Retinal pigment epithelial cell (primary cell): Measurements from ENCODE around the gene ACTG2.
"Not testable (repeated sequence)": the region's sequence is repeated elsewhere in the genome, so short reads cannot be mapped to it uniquely, and the experiment has no call there.

Experiments used
- DNase-seq: peaks from one replicate; pipeline ENCODE4 v3.0.0-alpha.2; 2010; ENCODE audit warnings: low read depth
- H3K4me3 ChIP-seq: 2 replicates; pipeline ENCODE4 v1.5.1; 2011; ENCODE audit warnings: mild to moderate bottlenecking, low read length, control low read depth, moderate library complexity
- TF ChIP-seq, protein P1 (sequence below): conservative IDR thresholded peaks from 2 replicates; pipeline ENCODE4 v1.5.1; 2011; ENCODE audit warnings: low read depth, low read length, control low read depth, inconsistent platforms

Gene ACTG2

DNA sequence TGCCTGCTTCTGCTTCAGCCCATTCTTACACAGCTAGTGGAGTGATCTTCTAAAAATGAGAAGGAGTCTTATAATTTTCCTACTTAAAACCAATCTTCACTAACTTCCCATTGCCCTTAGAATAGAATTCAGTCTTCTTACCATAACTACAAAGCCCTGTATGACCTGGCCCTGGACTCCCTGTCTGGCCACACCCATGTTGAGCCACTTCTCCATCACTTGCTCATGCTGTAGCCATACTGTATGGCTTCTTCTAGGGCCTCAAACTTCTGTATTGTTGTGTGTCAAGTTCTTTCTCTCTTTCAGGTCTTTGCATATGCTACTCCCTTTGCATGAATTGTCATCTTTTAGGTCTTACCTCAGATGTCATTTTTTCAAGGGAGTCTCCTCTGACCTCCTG is 45.1 kb downstream of the ACTG2 start:
- no peak for DNase-seq
- H3K4me3 ChIP-seq = no peak overlapping the region
- TF ChIP-seq, protein P1, sequence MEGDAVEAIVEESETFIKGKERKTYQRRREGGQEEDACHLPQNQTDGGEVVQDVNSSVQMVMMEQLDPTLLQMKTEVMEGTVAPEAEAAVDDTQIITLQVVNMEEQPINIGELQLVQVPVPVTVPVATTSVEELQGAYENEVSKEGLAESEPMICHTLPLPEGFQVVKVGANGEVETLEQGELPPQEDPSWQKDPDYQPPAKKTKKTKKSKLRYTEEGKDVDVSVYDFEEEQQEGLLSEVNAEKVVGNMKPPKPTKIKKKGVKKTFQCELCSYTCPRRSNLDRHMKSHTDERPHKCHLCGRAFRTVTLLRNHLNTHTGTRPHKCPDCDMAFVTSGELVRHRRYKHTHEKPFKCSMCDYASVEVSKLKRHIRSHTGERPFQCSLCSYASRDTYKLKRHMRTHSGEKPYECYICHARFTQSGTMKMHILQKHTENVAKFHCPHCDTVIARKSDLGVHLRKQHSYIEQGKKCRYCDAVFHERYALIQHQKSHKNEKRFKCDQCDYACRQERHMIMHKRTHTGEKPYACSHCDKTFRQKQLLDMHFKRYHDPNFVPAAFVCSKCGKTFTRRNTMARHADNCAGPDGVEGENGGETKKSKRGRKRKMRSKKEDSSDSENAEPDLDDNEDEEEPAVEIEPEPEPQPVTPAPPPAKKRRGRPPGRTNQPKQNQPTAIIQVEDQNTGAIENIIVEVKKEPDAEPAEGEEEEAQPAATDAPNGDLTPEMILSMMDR = no peak

DNA sequence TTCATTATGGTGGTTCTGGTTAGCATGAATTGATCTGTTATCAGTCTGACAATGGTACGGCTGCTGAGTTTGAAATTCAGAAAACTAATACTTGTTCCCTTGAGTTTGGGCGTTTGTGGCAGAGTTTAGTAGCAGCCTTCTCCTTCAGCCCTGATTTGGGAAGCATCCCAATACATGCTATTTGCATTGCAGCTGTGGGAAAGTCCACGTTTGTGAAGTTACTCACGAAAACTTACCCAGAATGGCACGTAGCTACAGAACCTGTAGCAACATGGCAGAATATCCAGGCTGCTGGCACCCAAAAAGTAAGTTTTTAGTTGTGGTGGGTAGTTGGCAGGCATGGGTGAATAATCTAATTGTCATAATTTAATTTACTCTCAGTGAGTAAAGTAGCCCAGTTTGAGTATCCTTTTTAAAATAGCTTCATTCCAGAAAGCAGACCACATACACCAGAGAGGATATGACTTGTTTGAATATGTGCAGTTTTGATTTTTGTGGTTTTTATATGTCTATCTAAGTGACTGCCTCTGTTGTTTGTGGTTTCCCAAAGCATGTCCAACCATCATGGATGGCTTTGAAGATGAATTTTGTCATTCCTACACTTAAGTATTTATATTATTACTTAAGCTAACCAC is 46.0 kb downstream of the ACTG2 start:
- H3K4me3 ChIP-seq = no peak overlapping the region
- no peak for DNase-seq
- TF ChIP-seq, protein P1 = no peak

GRCh38 chr2:73939419-73939818 is 46.6 kb downstream of the ACTG2 start:
- H3K4me3 ChIP-seq = no peak overlapping the region
- DNase-seq = no peak
- TF ChIP-seq, protein P1 = peak; percentile 6

DNA sequence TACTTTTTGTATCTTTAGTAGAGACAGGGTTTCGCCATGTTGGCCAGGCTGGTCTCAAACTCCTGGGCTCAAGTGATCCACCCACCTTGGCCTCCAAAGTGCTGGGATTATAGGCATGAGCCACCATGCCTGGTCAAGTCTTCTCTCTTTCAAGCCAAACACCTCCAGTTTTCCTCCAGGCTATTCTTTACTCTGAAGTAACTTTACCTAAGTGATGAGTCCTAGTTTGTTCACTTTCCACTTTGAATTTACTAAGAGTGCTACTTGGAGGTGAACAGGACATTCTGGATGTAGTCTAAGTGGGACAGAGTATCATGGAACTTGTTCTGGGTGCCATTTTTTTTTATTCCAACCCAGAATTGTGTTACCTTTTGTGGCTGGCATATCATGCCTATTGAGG is 47.3 kb downstream of the ACTG2 start:
- not testable (repeated sequence) for H3K4me3 ChIP-seq, DNase-seq

DNA sequence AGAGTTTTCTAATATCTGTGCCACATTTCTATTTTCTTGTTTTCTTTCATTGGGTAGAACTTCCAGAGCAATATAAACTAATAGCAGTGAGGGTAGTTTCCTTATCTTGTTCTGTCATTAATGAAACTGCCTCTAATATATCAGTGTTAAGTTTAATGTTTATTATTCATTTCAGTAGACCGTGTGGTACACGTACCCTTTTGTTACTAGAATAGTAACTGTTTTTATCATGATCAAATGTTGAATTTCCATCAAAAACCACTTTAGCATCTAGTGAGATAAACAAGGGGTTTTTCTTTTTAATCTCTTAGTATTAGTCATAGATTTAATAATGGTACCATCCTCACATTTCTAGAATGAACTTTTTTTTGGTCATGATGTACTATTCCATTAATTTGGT is 49.9 kb downstream of the ACTG2 start:
- no peak overlapping the region for H3K4me3 ChIP-seq
- TF ChIP-seq, protein P1 = no peak
- no peak for DNase-seq

GRCh38 chr2:73944714-73945113 is 51.9 kb downstream of the ACTG2 start:
- H3K4me3 ChIP-seq = no peak overlapping the region
- no peak for DNase-seq
- TF ChIP-seq, protein P1 = no peak

GRCh38 chr2:73946215-73946614 is 53.4 kb downstream of the ACTG2 start:
- DNase-seq = no peak
- H3K4me3 ChIP-seq = no peak overlapping the region
- TF ChIP-seq, protein P1 = no peak
